HepG2 (cell line): ENCODE data around the gene CAGE1.

Source experiments
- BRCA1 ChIP-seq: sonication (generic); formaldehyde crosslinking; IDR thresholded peaks from 2 replicates; pipeline ENCODE4 v1.4.0; 2020; ENCODE audit warnings: missing genetic modification reagents
- CTCF ChIP-seq: sonication (generic); formaldehyde crosslinking; IDR thresholded peaks from 2 replicates; pipeline ENCODE4 v1.5.0; 2020; ENCODE audit warnings: mild to moderate bottlenecking, missing genetic modification reagents, moderate library complexity
- FOXK1 ChIP-seq: sonication (generic); formaldehyde crosslinking; IDR thresholded peaks from 2 replicates; pipeline ENCODE4 v1.4.0; 2020; ENCODE audit warnings: low read depth, missing genetic modification reagents, borderline replicate concordance
- GABPB1 ChIP-seq: IDR thresholded peaks from 2 replicates; pipeline ENCODE4 v1.6.1; 2016; ENCODE audit warnings: mild to moderate bottlenecking, missing genetic modification reagents, moderate library complexity, missing compliant biosample characterization
- PCBP2 ChIP-seq: fragments of 200-400 bp; formaldehyde crosslinking; optimal IDR thresholded peaks from 2 replicates; pipeline ENCODE3; 2018; ENCODE audit warnings: low read length, low read depth; ENCODE audit not compliant: poor library complexity, severe bottlenecking
- PHB2 ChIP-seq: fragments of 450-650 bp; IDR thresholded peaks from 2 replicates; pipeline ENCODE4 v1.6.1; 2018; ENCODE audit not compliant: partially characterized antibody
- RAD51 ChIP-seq: fragments of 450-650 bp; IDR thresholded peaks from 2 replicates; pipeline ENCODE4 v1.6.1; 2016; ENCODE audit warnings: borderline replicate concordance
- SIX4 ChIP-seq: sonication (generic); formaldehyde crosslinking; IDR thresholded peaks from 2 replicates; pipeline ENCODE4 v1.4.0; 2020; ENCODE audit warnings: missing genetic modification reagents
- ZFP1 ChIP-seq: IDR thresholded peaks from 2 replicates; pipeline ENCODE4 v1.6.1; 2016
- ZSCAN30 ChIP-seq: sonication (generic); formaldehyde crosslinking; IDR thresholded peaks from 2 replicates; pipeline ENCODE4 v1.5.0; 2020; ENCODE audit warnings: mild to moderate bottlenecking, missing genetic modification reagents

GRCh38 chr6:7298113-7298512 lies 91.4 kb downstream of the CAGE1 start:
- TF ChIP-seq PCBP2 (no peak), ZFP1 (CRISPR knock-in tag) (no peak), CTCF (CRISPR knock-in tag) (no peak), SIX4 (CRISPR knock-in tag) (no peak), GABPB1 (CRISPR knock-in tag) (no peak), ZSCAN30 (CRISPR knock-in tag) (no peak), PHB2 (no peak), BRCA1 (no peak), FOXK1 (no peak), RAD51 (no peak)
